HepG2 (cell line): ENCODE measurements around the gene NME7. TPM values are rescaled to one million over a fixed set of nuclear protein-coding genes. Genes with fewer than 3 reads are reported as not detected.

Source experiments
- CREB3 ChIP-seq: sonication (generic); formaldehyde crosslinking; IDR thresholded peaks from 2 replicates; pipeline ENCODE4 v1.5.0; 2020; ENCODE audit warnings: missing genetic modification reagents
- EP300 ChIP-seq, 3 experiments: sonication (generic) in 1 of 3; formaldehyde crosslinking in 1 of 3; IDR thresholded peaks; 2 replicates each; pipeline versions ENCODE4 v1.5.1 to v1.6.1; 2011 to 2020; ENCODE audit warnings: low read depth in 2 of 3, low read length in 2 of 3, borderline replicate concordance in 1 of 3, improper control_type of control experiment in 1 of 3, mild to moderate bottlenecking in 1 of 3, missing genetic modification reagents in 1 of 3, moderate library complexity in 1 of 3
- HMGXB4 ChIP-seq, 2 experiments: sonication (generic) in 1 of 2; formaldehyde crosslinking in 1 of 2; IDR thresholded peaks; 2 replicates each; pipeline versions ENCODE4 v1.4.0 to v1.6.1; 2018 to 2020; ENCODE audit warnings: missing genetic modification reagents in 2 of 2, borderline replicate concordance in 1 of 2, low read depth in 1 of 2, mild to moderate bottlenecking in 1 of 2, missing biosample characterization in 1 of 2
- HOXA5 ChIP-seq: sonication (generic); formaldehyde crosslinking; IDR thresholded peaks from 2 replicates; pipeline ENCODE4 v1.4.0; 2020; ENCODE audit warnings: missing genetic modification reagents
- KDM2A ChIP-seq: sonication (generic); formaldehyde crosslinking; IDR thresholded peaks from 2 replicates; pipeline ENCODE4 v1.4.0; 2020; ENCODE audit warnings: low read depth, missing genetic modification reagents, borderline replicate concordance
- NFRKB ChIP-seq: fragments of 450-650 bp; IDR thresholded peaks from 2 replicates; pipeline ENCODE4 v1.6.1; 2017
- PBX2 ChIP-seq: IDR thresholded peaks from 2 replicates; pipeline ENCODE4 v1.6.1; 2016; ENCODE audit warnings: control low read depth
- PHF20 ChIP-seq: sonication (generic); formaldehyde crosslinking; IDR thresholded peaks from 2 replicates; pipeline ENCODE4 v1.5.0; 2020; ENCODE audit warnings: mild to moderate bottlenecking, missing genetic modification reagents
- RXRA ChIP-seq: sonication (generic); formaldehyde crosslinking; IDR thresholded peaks from 2 replicates; pipeline ENCODE4 v1.5.1; 2020; ENCODE audit warnings: missing genetic modification reagents
- TMF1 ChIP-seq: sonication (generic); formaldehyde crosslinking; IDR thresholded peaks from 2 replicates; pipeline ENCODE4 v1.8.1; 2022; ENCODE audit warnings: low read depth, missing genetic modification reagents
- TRIM24 ChIP-seq: sonication (generic); formaldehyde crosslinking; IDR thresholded peaks from 2 replicates; pipeline ENCODE4 v1.8.0; 2022; ENCODE audit warnings: mild to moderate bottlenecking, missing genetic modification reagents
- YEATS4 ChIP-seq: sonication (generic); formaldehyde crosslinking; IDR thresholded peaks from 2 replicates; pipeline ENCODE4 v1.4.0; 2020; ENCODE audit warnings: missing genetic modification reagents, borderline replicate concordance
- ZBED4 ChIP-seq: sonication (generic); formaldehyde crosslinking; IDR thresholded peaks from 2 replicates; pipeline ENCODE4 v1.4.0; 2020; ENCODE audit warnings: missing genetic modification reagents, borderline replicate concordance
- ZNF180 ChIP-seq: sonication (generic); formaldehyde crosslinking; IDR thresholded peaks from 2 replicates; pipeline ENCODE4 v1.4.0; 2020; ENCODE audit warnings: low read depth, missing genetic modification reagents, borderline replicate concordance
- ZNF513 ChIP-seq: sonication (generic); formaldehyde crosslinking; conservative IDR thresholded peaks from 2 replicates; pipeline ENCODE4 v1.5.0; 2020; ENCODE audit warnings: missing genetic modification reagents
- ZNF678 ChIP-seq: sonication (generic); formaldehyde crosslinking; IDR thresholded peaks from 2 replicates; pipeline ENCODE4 v1.4.0; 2020; ENCODE audit warnings: mild to moderate bottlenecking, missing genetic modification reagents
- ZNF784 ChIP-seq: sonication (generic); formaldehyde crosslinking; IDR thresholded peaks from 2 replicates; pipeline ENCODE4 v1.5.1; 2020; ENCODE audit warnings: missing genetic modification reagents, mild to moderate bottlenecking, borderline replicate concordance
- polyA plus RNA-seq, 8 experiments: library from polyadenylated mRNA; depleted of rRNA in 3 of 8; stranded (reverse) in 7 of 8; unstranded in 1 of 8; fragments of >200 nt; fragmentation: Illumina TruSeq in 4 of 8; extraction: Trizol in 4 of 8; gene quantifications; 2 replicates each; pipeline versions ENCODE4 v1.2.1 to v1.2.3, GENCODE V29; 2011 to 2016; ENCODE audit warnings: low read depth in 4 of 8, missing spikeins in 1 of 8, mixed read lengths in 1 of 8; ENCODE audit not compliant: insufficient read depth in 1 of 8
- total RNA-seq, 5 experiments: library from RNA; depleted of rRNA; stranded (reverse); fragments of >200 nt; fragmentation: Illumina TruSeq; extraction: Trizol; gene quantifications; 2 replicates each; pipeline ENCODE4 v1.2.3, GENCODE V29; 2016; ENCODE audit warnings: low read depth in 1 of 5

NME7 gene
- total and polyA plus RNA-seq, 2 of the 13 experiments (the other 11 are each of a cell fraction or from before 2014, with no cell fraction given): 9.4 to 22.5 TPM

- no peak for TF ChIP-seq YEATS4 (CRISPR knock-in tag)
- no peak; the same call in 1 of the 2 replicates for TF ChIP-seq RXRA (CRISPR knock-in tag)
- TF ChIP-seq ZNF180: no peak
- TF ChIP-seq ZNF678 (CRISPR knock-in tag): no peak
- TF ChIP-seq KDM2A (CRISPR knock-in tag): no peak; the same call in 1 of the 2 replicates
- TF ChIP-seq TMF1: no peak
- no peak for TF ChIP-seq ZNF784
- TF ChIP-seq HMGXB4 (CRISPR knock-in tag; IDR thresholded peaks at IDR 0.05; ENCODE audit: borderline replicate concordance in 1 of 2, low read depth in 1 of 2): peak; percentile 23 to 25; a peak in 3 of 4 replicates
- TF ChIP-seq CREB3 (CRISPR knock-in tag): no peak
- no peak for TF ChIP-seq NFRKB
- no peak for TF ChIP-seq HOXA5 (CRISPR knock-in tag)
- TF ChIP-seq EP300 (IDR thresholded peaks at IDR 0.05; ENCODE audit: low read depth in 2 of 2, low read length in 2 of 2): peak in 1 of 2 experiments; percentile 81; a peak in 1 of 4 replicates
- TF ChIP-seq EP300 (CRISPR knock-in tag; IDR thresholded peaks at IDR 0.05; ENCODE audit: borderline replicate concordance): peak; percentile 63; the same call in 1 of the 2 replicates
- TF ChIP-seq ZNF513: no peak
- no peak for TF ChIP-seq PBX2 (CRISPR knock-in tag)
- no peak for TF ChIP-seq TRIM24 (CRISPR knock-in tag)
- TF ChIP-seq PHF20 (CRISPR knock-in tag): no peak
- TF ChIP-seq ZBED4 (CRISPR knock-in tag): no peak
Observed at GRCh38 chr1:169109561-169110134, 257.9 kb downstream of the NME7 start (continued).
